Neural progenitor cell (in vitro differentiated cells): ENCODE measurements around the gene ASL. TPM values are rescaled to one million over a fixed set of nuclear protein-coding genes. Genes with fewer than 3 reads are reported as not detected.

Experiments used
- DNase-seq: peaks from one replicate; pipeline ENCODE4 v3.0.0-alpha.2; 2016; ENCODE audit warnings: low spot score
- H2AFZ ChIP-seq: fragments of 200-600 bp; sonication (generic); replicated peaks from 2 replicates; pipeline ENCODE4 v1.6.1; 2016; ENCODE audit warnings: antibody characterized with exemption
- H3F3A ChIP-seq: fragments of 200-600 bp; sonication (generic); 2 replicates; pipeline ENCODE4 v1.6.1; 2016; ENCODE audit warnings: antibody characterized with exemption, low read depth
- H3K27ac ChIP-seq: fragments of 200-600 bp; sonication (generic); 2 replicates; pipeline ENCODE4 v1.5.1; 2016; ENCODE audit warnings: mild to moderate bottlenecking
- H3K27me3 ChIP-seq: fragments of 200-600 bp; sonication (generic); 2 replicates; pipeline ENCODE4 v1.6.1; 2016; ENCODE audit warnings: mild to moderate bottlenecking, moderate library complexity
- H3K36me3 ChIP-seq: fragments of 200-600 bp; sonication (generic); 2 replicates; pipeline ENCODE4 v1.5.1; 2016
- H3K4me1 ChIP-seq: fragments of 200-600 bp; sonication (generic); 2 replicates; pipeline ENCODE4 v1.6.1; 2016; ENCODE audit warnings: mixed run types
- H3K4me2 ChIP-seq: fragments of 200-600 bp; sonication (generic); 2 replicates; pipeline ENCODE4 v1.6.1; 2016
- H3K4me3 ChIP-seq: fragments of 200-600 bp; sonication (generic); 2 replicates; pipeline ENCODE4 v1.5.1; 2016
- H3K79me2 ChIP-seq: fragments of 200-600 bp; sonication (generic); 2 replicates; pipeline ENCODE4 v1.6.1; 2016; ENCODE audit warnings: low read depth
- H3K9ac ChIP-seq: fragments of 200-600 bp; sonication (generic); 2 replicates; pipeline ENCODE4 v1.6.1; 2016
- H3K9me3 ChIP-seq: fragments of 200-600 bp; sonication (generic); 2 replicates; pipeline ENCODE4 v1.5.1; 2016; ENCODE audit warnings: low read depth
- H4K20me1 ChIP-seq: fragments of 200-600 bp; sonication (generic); 2 replicates; pipeline ENCODE4 v1.6.1; 2016; ENCODE audit warnings: low read depth
- H3K27ac Mint-ChIP-seq: 3 replicates; pipeline ENCODE4 v1.8.0; 2021; ENCODE audit warnings: mixed read lengths
- H3K27me3 Mint-ChIP-seq: 2 replicates; pipeline ENCODE4 v1.8.0; 2022; ENCODE audit warnings: low read depth, mild to moderate bottlenecking, inconsistent platforms, moderate library complexity, mixed read lengths; ENCODE audit not compliant: insufficient read depth
- H3K36me3 Mint-ChIP-seq: 3 replicates; pipeline ENCODE4 v1.8.0; 2021; ENCODE audit warnings: mixed read lengths
- H3K4me1 Mint-ChIP-seq: 3 replicates; pipeline ENCODE4 v1.8.0; 2021; ENCODE audit warnings: mixed read lengths
- H3K4me3 Mint-ChIP-seq: 3 replicates; pipeline ENCODE4 v1.8.0; 2021; ENCODE audit warnings: mild to moderate bottlenecking, moderate library complexity, mixed read lengths
- H3K9me3 Mint-ChIP-seq: 3 replicates; pipeline ENCODE4 v1.8.0; 2020; ENCODE audit warnings: mixed read lengths
- EZH2 ChIP-seq: fragments of 200-600 bp; sonication (generic); IDR thresholded peaks from 2 replicates; pipeline ENCODE4 v1.6.1; 2017; ENCODE audit warnings: antibody characterized with exemption, mild to moderate bottlenecking, moderate library complexity
- EZH2phosphoT487 ChIP-seq: fragments of 200-600 bp; sonication (generic); IDR thresholded peaks from 2 replicates; pipeline ENCODE4 v1.6.1; 2017; ENCODE audit warnings: antibody characterized with exemption
- total RNA-seq: library from RNA; depleted of rRNA; stranded (reverse); fragments of >200 nt; gene quantifications from 2 replicates; pipeline ENCODE4 v1.2.3, GENCODE V29; 2015; ENCODE audit warnings: low replicate concordance
- TF ChIP-seq, protein P1 (sequence below): fragments of 200-600 bp; sonication (generic); IDR thresholded peaks from 2 replicates; pipeline ENCODE4 v1.5.1; 2017; ENCODE audit warnings: antibody characterized with exemption, mild to moderate bottlenecking

ASL gene
- total RNA-seq, 1 donor from 2014 or later, result 14.2 TPM

DNA sequence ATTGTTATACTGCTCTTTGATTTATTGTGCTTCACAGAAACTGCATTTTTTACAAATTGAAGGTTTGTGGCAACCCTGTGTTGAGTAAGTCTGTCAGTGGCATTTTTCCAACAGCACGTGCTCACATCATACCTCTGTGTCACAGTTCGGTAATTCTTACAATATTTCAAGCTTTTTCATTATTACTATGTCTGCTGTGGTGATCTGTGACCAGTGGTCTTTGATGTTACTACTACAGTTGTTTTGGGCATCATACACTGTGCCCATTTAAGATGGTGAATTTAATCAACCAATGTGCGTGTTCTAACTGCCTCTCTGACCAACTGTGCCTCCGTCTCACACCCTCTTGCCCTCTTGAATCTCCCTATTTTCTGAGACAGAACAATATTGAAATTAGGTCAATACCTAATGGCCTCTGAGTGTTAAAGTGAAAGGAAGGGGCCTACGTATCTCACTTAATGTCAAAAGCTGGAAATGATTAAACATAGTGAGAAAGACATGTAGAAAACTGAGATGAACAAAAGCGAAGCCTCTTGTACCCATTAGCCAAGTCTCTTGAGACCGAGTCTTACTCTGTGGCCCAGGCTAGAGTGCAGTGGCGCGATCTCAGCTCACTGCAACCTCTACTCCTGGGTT, 20.2 kb upstream of the ASL start:
- no peak for DNase-seq
- TF ChIP-seq, protein P1, sequence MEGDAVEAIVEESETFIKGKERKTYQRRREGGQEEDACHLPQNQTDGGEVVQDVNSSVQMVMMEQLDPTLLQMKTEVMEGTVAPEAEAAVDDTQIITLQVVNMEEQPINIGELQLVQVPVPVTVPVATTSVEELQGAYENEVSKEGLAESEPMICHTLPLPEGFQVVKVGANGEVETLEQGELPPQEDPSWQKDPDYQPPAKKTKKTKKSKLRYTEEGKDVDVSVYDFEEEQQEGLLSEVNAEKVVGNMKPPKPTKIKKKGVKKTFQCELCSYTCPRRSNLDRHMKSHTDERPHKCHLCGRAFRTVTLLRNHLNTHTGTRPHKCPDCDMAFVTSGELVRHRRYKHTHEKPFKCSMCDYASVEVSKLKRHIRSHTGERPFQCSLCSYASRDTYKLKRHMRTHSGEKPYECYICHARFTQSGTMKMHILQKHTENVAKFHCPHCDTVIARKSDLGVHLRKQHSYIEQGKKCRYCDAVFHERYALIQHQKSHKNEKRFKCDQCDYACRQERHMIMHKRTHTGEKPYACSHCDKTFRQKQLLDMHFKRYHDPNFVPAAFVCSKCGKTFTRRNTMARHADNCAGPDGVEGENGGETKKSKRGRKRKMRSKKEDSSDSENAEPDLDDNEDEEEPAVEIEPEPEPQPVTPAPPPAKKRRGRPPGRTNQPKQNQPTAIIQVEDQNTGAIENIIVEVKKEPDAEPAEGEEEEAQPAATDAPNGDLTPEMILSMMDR, result no peak
- TF ChIP-seq EZH2 (no peak), EZH2phosphoT487 (no peak)
- H3F3A ChIP-seq, result no peaks in the 10 kb centered on the region
- no peak overlapping the region for H3K27ac Mint-ChIP-seq
- H3K9me3 Mint-ChIP-seq, result no peaks in the 10 kb centered on the region
- no peaks in the 10 kb centered on the region for H3K4me1 ChIP-seq
- no peak overlapping the region for H2AFZ ChIP-seq
- H3K4me2 ChIP-seq, result no peak overlapping the region
- H3K27ac ChIP-seq, result no peak overlapping the region
- H4K20me1 ChIP-seq, result no peaks in the 10 kb centered on the region
- H3K9ac ChIP-seq, result no peak overlapping the region
- no peak overlapping the region for H3K4me3 Mint-ChIP-seq
- H3K9me3 ChIP-seq, result no peaks in the 10 kb centered on the region
- no peak overlapping the region for H3K4me3 ChIP-seq
- H3K36me3 Mint-ChIP-seq, result no peaks in the 10 kb centered on the region
- H3K27me3 Mint-ChIP-seq, result no peaks in the 10 kb centered on the region
- no peaks in the 10 kb centered on the region for H3K79me2 ChIP-seq
- H3K36me3 ChIP-seq, result no peaks in the 10 kb centered on the region
- no peaks in the 10 kb centered on the region for H3K4me1 Mint-ChIP-seq
- no peaks in the 10 kb centered on the region for H3K27me3 ChIP-seq

DNA sequence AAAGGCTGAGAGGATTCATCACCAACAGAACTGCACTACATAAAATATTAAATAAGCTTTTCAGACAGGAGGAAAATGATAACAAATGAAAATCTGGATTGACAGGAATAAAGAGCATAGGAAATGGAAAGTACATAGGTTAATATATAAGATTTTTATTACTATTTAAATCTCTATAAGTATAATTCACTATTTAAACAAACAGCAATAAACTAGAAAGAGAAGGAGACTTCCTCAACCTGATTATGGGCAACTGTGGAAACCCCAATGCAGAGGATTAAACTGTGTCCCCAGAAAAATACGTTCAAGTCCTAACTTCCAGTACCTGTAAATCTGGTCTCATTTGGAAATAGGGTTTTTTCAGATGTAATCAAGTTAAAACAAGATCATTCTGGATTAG, 14.8 kb upstream of the ASL start:
- H3K9me3 ChIP-seq, result no peaks in the 10 kb centered on the region
- H3K4me1 ChIP-seq, result no peaks in the 10 kb centered on the region
- H3K27me3 Mint-ChIP-seq, result no peaks in the 10 kb centered on the region
- DNase-seq, result no peak
- no peak overlapping the region for H3K4me3 ChIP-seq
- H3K9me3 Mint-ChIP-seq, result no peaks in the 10 kb centered on the region
- no peak overlapping the region for H3K27ac Mint-ChIP-seq
- no peak overlapping the region for H3K4me3 Mint-ChIP-seq
- no peak overlapping the region for H2AFZ ChIP-seq
- H4K20me1 ChIP-seq, result no peaks in the 10 kb centered on the region
- no peak overlapping the region for H3K4me2 ChIP-seq
- no peak overlapping the region for H3K27ac ChIP-seq
- no peak for TF ChIP-seq EZH2phosphoT487
- TF ChIP-seq EZH2, result no peak
- TF ChIP-seq, protein P1, result no peak
- no peak overlapping the region for H3K9ac ChIP-seq
- H3K27me3 ChIP-seq, result no peaks in the 10 kb centered on the region
- H3K4me1 Mint-ChIP-seq, result no peaks in the 10 kb centered on the region
- no peaks in the 10 kb centered on the region for H3K36me3 ChIP-seq
- no peaks in the 10 kb centered on the region for H3K36me3 Mint-ChIP-seq
- no peaks in the 10 kb centered on the region for H3K79me2 ChIP-seq
- H3F3A ChIP-seq, result no peaks in the 10 kb centered on the region

DNA sequence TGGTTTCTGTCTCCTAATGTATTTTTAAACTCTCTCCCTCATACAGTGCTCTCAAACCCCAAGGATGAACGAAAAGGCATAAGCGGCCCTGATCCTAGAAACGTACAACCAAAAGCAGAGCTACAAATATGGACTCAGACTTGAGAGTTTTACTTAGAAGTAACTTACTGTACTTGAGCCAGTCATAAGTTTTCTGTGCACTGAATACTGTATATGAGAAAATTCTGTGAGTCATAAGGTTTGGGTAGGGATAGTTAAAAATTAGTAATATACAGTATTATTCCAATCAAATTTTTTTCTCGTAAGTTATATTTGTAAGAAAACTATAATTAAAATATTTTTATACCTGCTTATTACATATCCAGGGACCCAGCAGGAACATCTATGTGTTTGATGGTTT, 5.9 kb upstream of the ASL start:
- H3K36me3 ChIP-seq, result no peaks in the 10 kb centered on the region
- no peaks in the 10 kb centered on the region for H3K27me3 ChIP-seq
- H2AFZ ChIP-seq, result no peak overlapping the region
- no peak for TF ChIP-seq EZH2phosphoT487
- TF ChIP-seq EZH2, result no peak
- TF ChIP-seq, protein P1, result no peak
- H3K4me3 Mint-ChIP-seq, result no peak overlapping the region
- H3K27ac ChIP-seq, result no peak overlapping the region
- DNase-seq, result no peak
- H3K4me1 Mint-ChIP-seq, result no peaks in the 10 kb centered on the region
- H3K27ac Mint-ChIP-seq, result no peak overlapping the region
- H3K4me1 ChIP-seq, result no peaks in the 10 kb centered on the region
- no peak overlapping the region for H3K4me3 ChIP-seq
- H3K9me3 Mint-ChIP-seq, result no peaks in the 10 kb centered on the region
- peaks cover 6% of the 10 kb centered on the region for H3K27me3 Mint-ChIP-seq
- H3K4me2 ChIP-seq, result no peak overlapping the region
- no peaks in the 10 kb centered on the region for H3K9me3 ChIP-seq
- no peaks in the 10 kb centered on the region for H3K36me3 Mint-ChIP-seq
- no peaks in the 10 kb centered on the region for H4K20me1 ChIP-seq
- peaks cover 1% of the 10 kb centered on the region for H3F3A ChIP-seq
- H3K79me2 ChIP-seq, result no peaks in the 10 kb centered on the region
- no peak overlapping the region for H3K9ac ChIP-seq
